Measurements from ENCODE around the gene PPP1R13B. TPM values are rescaled to one million over a fixed set of nuclear protein-coding genes. Genes with fewer than 3 reads are reported as not detected.

PPP1R13B gene
- total RNA-seq, 1 donor from 2014 or later, result 63.9 TPM

GRCh38 chr14:103697206-103697602 is 150.2 kb downstream of the PPP1R13B start:
- Mint-ChIP-seq H3K27me3 (ENCODE audit: unreplicated experiment) (peaks cover 15% of the 10 kb centered on the region), H3K4me3 (ENCODE audit: unreplicated experiment) (no peak overlapping the region)
- TF ChIP-seq CTCF (IDR thresholded peaks at IDR 0.05; ENCODE audit: unreplicated experiment), result no peak

GRCh38 chr14:103696466-103697071 is 150.8 kb downstream of the PPP1R13B start:
- Mint-ChIP-seq H3K27ac (ENCODE audit: unreplicated experiment) (peak overlapping the region; percentile 75), H3K9me3 (ENCODE audit: unreplicated experiment) (no peaks in the 10 kb centered on the region), H3K27me3 (ENCODE audit: unreplicated experiment) (peaks cover 13% of the 10 kb centered on the region), H3K4me3 (ENCODE audit: unreplicated experiment) (no peak overlapping the region), H3K36me3 (ENCODE audit: low read depth, unreplicated experiment) (peaks cover 17% of the 10 kb centered on the region), H3K4me1 (ENCODE audit: unreplicated experiment) (peaks cover 21% of the 10 kb centered on the region)
- DNase-seq (ENCODE audit: low spot score), result no peak
- no peak for TF ChIP-seq CTCF (IDR thresholded peaks at IDR 0.05; ENCODE audit: unreplicated experiment)

More at GRCh38 chr14:103697206-103697602, 150.2 kb downstream of the PPP1R13B start:
- Mint-ChIP-seq H3K4me1 (ENCODE audit: unreplicated experiment) (peaks cover 21% of the 10 kb centered on the region), H3K36me3 (ENCODE audit: low read depth, unreplicated experiment) (peaks cover 17% of the 10 kb centered on the region), H3K27ac (ENCODE audit: unreplicated experiment) (peak overlapping the region; percentile 75), H3K9me3 (ENCODE audit: unreplicated experiment) (no peaks in the 10 kb centered on the region)
- no peak for DNase-seq (ENCODE audit: low spot score)

- Mint-ChIP-seq H3K27me3 (ENCODE audit: unreplicated experiment) (peaks cover 13% of the 10 kb centered on the region), H3K36me3 (ENCODE audit: low read depth, unreplicated experiment) (peaks cover 17% of the 10 kb centered on the region), H3K4me3 (ENCODE audit: unreplicated experiment) (no peak overlapping the region), H3K4me1 (ENCODE audit: unreplicated experiment) (peaks cover 21% of the 10 kb centered on the region), H3K27ac (ENCODE audit: unreplicated experiment) (peak overlapping the region; percentile 67), H3K9me3 (ENCODE audit: unreplicated experiment) (no peaks in the 10 kb centered on the region)
- TF ChIP-seq CTCF (IDR thresholded peaks at IDR 0.05; ENCODE audit: unreplicated experiment), result no peak
- DNase-seq (ENCODE audit: low spot score), result no peak
These were observed 151.3 kb downstream of the PPP1R13B start for GRCh38 chr14:103696070-103696402.

- Mint-ChIP-seq H3K36me3 (ENCODE audit: low read depth, unreplicated experiment) (peaks cover 17% of the 10 kb centered on the region), H3K9me3 (ENCODE audit: unreplicated experiment) (no peaks in the 10 kb centered on the region), H3K4me3 (ENCODE audit: unreplicated experiment) (peak overlapping the region; percentile 31)
These were observed 151.9 kb downstream of the PPP1R13B start for GRCh38 chr14:103695296-103696069.

More at GRCh38 chr14:103695296-103696069, 151.9 kb downstream of the PPP1R13B start:
- H3K27ac Mint-ChIP-seq (ENCODE audit: unreplicated experiment), result peak overlapping the region; percentile 77
- DNase-seq (ENCODE audit: low spot score), result no peak
- peaks cover 21% of the 10 kb centered on the region for H3K4me1 Mint-ChIP-seq (ENCODE audit: unreplicated experiment)
- TF ChIP-seq CTCF (IDR thresholded peaks at IDR 0.05; ENCODE audit: unreplicated experiment), result no peak
- H3K27me3 Mint-ChIP-seq (ENCODE audit: unreplicated experiment), result peaks cover 9% of the 10 kb centered on the region

All from endothelial cell (in vitro differentiated cells).